Measurements from ENCODE around the gene ERBB2.

Gene ERBB2

DNA sequence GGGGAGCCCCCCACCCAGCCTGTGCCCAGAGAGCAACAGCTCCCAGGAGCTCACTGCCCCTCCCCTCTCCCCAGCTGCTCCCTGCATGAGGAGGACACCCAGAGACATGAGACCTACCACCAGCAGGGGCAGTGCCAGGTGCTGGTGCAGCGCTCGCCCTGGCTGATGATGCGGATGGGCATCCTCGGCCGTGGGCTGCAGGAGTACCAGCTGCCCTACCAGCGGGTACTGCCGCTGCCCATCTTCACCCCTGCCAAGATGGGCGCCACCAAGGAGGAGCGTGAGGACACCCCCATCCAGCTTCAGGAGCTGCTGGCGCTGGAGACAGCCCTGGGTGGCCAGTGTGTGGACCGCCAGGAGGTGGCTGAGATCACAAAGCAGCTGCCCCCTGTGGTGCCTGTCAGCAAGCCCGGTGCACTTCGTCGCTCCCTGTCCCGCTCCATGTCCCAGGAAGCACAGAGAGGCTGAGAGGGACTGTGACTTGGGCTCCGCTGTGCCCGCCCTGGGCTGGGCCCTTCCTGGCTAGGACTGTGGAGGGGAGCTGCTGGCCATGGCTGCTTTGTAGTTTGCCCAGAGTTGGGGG is 34.1 kb upstream of the ERBB2 start:
- no peak for DNase-seq (ENCODE audit: low read depth)

DNA sequence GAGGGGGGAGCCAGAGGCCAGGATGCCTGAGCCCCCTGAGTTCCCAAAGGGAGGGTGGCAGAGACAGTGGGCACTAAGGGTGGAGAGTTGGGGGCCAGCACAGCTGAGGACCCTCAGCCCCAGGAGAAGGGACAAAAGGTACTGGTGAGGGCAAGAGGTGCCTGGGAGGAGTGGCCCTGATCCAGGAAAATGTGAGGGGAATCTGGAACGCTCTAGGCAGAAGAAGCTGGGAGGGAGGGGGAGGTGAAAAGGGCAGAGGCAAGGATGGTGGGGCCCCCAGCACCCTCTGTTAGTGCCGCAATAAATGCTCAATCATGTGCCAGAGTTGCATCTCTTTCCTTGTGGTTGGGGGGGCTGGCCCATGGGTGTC is 33.6 kb upstream of the ERBB2 start:
- no peak for DNase-seq (ENCODE audit: low read depth)

DNA sequence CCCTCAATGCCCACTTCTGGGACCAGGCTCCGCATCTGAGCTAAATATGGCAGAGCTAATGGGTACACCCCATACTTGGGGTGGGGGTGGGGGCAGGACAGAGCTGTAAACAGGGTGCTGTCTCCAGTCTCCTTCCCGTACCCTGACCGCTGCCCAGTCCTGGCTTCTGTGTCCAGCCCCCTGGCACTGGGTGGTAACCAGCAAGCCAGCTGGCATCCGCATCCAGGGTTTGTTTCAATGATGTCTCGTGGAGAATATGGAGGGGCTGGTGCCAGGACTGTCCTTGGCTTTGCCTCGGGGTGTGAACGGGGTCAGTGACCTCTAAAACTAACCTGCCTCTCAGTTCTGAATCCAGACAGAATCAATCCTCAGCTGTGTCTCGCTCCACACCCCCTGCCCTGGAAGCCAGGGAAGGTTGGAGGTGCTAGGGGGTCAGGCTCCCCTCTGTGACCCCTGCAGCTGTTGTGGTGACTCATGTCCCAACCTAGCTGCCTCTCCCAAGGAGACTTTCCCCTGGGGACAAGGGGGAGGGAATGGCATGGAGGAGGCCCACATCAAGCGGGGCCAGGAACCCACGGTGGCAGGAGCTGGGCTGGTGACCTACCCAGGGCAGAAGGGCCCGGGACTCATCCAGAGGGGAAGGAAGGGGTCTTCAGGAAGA is 33.1 kb upstream of the ERBB2 start:
- DNase-seq (ENCODE audit: low read depth), result no peak

DNA sequence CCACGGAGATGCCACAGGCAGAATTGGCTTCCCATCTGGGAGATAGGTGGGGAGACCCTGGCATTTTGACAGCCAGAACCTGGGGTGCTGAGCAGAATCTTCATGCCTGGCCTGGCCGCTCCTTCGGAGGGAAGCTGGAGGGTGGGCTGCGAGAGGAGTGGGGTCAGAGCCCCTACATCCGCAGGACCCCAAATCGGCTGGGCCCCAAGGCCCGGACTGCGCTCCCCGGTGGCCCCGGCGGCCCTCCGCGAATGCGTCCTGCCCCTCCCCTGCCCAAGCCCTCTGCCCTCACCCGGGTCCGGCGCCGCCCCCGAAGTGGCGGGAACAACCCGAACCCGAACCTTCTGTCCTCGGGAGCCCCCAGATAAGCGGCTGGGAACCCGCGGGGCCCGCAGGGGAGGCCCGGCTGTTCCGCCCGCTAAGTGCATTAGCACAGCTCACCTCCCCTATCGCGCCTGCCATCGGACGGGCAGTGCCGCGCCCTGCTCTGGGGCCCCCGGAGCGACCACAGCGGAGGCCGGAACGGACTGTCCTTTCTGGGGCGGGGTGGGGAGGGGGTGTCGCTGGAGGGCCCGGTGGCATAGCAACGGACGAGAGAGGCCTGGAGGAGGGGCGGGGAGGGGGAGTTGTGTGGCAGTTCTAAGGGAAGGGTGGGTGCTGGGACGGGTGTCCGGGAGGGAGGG is 32.5 kb upstream of the ERBB2 start:
- no peak for DNase-seq (ENCODE audit: low read depth)

DNA sequence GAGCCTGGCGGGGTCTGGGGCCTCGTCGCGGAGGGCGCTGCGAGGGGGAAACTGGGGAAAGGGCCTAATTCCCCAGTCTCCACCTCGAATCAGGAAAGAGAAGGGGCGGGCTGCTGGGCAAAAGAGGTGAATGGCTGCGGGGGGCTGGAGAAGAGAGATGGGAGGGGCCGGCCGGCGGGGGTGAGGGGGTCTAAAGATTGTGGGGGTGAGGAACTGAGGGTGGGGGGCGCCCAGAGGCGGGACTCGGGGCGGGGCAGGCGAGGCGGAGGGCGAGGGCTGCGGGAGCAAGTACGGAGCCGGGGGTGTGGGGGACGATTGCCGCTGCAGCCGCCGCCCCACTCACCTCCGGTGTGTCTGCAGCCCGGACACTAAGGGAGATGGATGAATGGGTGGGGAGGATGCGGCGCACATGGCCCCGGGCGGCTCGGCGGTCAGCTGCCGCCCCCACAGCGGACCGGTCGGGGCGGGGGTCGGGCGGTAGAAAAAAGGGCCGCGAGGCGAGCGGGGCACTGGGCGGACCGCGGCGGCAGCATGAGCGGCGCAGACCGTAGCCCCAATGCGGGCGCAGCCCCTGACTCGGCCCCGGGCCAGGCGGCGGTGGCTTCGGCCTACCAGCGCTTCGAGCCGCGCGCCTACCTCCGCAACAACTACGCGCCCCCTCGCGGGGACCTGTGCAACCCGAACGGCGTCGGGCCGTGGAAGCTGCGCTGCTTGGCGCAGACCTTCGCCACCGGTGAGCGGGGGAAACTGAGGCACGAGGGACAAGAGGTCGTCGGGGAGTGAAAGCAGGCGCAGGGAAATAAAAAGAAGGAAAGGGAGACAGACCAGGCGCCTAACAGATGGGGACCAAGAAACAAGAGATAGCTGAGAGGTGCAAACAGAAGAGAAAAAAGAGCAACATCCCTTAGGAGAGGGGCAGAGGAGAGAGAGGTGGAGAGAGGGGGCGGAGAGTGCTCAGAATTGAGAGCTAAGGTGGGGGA is 31.6 kb upstream of the ERBB2 start, which contains the start of gene PNMT:
Gene PNMT (plus strand): TSS at position 509 of the 980 bp plus-strand sequence. CDS start 23 bp downstream, at position 532.
- peak; percentile 69 for DNase-seq (ENCODE audit: low read depth)

DNA sequence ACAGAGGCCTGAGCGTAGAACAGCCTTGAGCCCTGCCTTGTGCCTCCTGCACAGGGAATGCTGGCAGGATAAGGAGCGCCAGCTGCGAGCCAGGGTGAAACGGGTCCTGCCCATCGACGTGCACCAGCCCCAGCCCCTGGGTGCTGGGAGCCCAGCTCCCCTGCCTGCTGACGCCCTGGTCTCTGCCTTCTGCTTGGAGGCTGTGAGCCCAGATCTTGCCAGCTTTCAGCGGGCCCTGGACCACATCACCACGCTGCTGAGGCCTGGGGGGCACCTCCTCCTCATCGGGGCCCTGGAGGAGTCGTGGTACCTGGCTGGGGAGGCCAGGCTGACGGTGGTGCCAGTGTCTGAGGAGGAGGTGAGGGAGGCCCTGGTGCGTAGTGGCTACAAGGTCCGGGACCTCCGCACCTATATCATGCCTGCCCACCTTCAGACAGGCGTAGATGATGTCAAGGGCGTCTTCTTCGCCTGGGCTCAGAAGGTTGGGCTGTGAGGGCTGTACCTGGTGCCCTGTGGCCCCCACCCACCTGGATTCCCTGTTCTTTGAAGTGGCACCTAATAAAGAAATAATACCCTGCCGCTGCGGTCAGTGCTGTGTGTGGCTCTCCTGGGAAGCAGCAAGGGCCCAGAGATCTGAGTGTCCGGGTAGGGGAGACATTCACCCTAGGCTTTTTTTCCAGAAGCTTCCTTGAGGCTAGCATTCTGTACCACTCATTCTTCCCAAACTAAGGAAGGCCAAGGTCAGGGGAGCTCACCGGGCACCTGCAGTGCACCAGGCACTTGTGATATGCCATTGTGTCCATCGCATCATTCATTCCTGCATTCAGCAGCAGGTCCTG is 29.7 kb upstream of the ERBB2 start:
- no peak for DNase-seq (ENCODE audit: low read depth)

DNA sequence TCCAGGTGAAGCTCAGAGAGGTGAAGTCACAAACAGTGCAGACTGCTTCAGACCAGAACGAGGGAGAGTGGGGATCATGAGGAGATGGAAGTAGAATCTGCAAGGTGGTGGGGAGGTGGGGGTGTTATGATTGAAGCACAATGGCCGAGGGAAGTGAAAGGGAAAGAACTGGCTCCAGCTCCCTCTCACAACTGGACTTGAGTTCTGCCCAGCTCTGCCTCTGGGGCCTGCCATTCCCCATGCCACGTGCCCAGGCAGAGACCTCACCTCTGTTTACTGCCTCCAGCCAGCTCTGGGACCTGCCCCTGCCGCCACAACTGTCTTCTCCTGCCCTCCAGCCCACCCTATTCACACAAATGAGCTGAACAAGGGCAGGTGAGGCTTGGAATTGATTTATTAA is 29.1 kb upstream of the ERBB2 start:
- DNase-seq (ENCODE audit: low read depth), result no peak

DNA sequence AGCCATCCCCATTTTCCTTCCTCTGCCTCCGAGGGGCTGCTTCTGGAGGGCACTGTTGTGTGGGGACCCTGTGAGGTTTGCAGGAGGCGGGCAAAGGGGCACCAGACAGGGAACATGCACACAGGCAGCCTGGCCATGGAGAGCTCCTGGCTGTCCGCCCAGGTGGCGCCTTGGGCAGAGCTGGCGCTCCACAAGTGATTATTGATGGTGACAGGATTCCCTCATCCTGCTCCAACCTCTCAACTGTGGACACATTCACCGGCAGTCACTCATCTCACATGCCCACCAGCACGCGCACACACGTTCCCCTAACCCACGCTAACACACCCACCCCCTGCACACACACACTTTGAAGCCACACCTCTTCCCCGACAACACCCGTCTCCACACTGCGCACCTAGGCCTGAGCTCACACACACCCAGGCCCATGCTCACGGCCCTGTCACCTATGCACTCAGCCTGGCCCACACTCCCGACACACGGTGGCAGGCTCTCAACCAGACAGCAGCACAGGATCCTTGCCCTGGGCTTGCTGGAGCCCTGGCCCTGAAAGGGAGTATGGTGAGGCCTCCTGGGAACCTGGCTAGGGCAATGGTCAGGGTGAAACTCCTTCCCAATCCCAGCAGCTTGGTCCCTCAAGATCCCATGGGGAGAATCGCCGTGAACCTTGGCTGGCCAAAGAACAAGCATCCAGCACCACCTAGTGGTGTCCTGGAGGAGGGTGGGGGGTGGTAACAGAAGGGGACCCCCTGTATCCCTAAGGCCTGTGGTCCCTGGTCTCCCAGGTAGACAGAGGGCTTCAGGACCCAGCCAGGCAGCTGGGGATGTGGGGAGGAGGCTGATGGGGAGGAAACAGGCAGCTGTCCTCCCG is 28.0 kb upstream of the ERBB2 start:
- no peak for DNase-seq (ENCODE audit: low read depth)

DNA sequence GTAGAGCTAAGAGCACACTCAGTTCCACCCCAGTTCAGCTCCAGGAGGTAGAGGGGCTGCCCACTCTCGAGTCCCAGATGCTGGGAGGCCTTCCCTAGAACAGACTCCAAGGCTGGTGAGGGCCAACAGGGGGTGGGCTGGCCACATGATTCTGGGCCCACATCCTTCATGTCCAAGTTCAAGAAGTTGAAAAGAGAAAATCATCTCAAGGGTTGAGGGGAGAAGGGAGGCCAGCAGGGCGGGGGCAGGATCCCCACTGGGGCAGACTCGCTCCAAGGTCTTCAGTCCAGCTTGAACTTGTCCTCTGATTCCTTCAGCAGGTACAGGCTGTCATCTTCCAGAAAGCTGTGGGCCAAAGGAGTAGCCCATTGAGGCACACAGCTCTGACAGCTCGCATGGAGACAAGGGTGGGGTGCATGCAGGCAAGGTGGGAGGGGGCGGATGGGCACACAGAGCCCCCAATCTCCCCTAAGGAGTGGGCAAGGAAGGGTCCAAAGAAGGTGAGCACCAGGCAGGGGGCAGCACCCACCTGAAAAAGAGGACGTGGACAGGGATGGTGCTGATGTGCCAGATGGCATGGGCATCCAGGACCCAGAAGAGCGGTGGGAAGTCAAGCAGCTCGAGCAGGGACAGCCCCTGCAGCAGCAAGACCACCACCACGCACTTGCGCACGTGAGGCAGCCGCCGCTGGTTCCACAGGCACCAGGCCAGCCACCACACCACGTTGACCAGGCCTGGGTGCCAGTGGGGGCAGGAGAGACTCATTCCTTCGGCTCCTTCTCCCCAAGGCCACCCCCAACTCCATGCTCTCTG is 27.1 kb upstream of the ERBB2 start:
- DNase-seq (ENCODE audit: low read depth), result no peak

DNA sequence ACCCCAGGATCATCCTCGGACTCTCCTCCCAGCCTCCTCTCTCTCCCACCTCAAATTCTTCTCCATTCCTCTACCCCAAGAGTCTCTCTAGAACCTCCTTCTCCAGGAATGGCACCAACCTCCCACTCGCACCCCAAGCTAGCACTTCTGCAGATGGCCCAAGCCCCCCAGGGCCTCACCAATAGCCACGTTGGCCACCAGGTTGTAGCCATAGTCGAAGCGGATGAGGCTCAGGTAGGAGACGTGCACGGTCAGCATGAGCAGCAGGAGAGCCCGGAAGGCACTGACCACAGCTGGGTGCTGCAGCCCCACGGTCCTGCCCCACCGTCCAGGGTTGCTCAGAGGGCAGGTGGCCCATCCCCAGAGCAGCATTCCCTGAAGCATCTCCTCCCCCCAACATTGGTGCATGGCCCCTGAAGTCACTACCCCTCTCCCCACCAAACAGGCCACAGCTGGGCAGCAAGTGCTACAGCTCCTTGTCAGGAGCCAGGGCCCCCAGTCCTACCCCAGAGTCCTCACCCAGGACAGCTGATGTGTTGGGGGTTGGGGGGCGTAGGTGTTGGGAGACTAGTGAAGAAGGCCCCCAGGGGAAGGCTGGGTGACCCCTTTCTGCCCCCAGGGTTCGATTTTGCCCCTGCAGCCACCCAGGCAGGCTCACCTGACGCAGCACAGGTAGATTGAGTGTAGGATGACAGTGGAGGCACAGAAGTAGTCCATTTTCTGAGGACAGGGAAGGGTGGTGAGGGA is 26.4 kb upstream of the ERBB2 start:
- DNase-seq (ENCODE audit: low read depth), result no peak

DNA sequence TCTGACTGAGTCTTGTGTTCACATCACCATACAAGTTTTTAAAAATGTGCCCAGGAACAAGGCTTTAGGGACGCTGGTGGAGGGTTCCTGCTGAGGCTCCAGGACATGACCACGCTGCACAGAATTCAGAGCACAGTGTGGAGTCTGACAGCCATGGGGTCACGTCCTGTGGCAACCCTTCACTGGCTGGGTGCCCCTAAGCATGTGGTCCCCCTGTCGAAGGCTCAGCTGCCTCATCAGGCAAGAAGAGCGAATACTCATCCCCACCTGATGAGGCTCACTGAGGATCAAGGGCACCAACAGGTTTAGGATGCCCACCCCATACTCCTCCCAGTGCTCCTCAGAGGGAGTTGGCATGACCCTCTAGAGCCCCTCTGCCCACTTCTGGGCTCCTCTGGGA is 25.7 kb upstream of the ERBB2 start:
- DNase-seq (ENCODE audit: low read depth), result no peak

DNA sequence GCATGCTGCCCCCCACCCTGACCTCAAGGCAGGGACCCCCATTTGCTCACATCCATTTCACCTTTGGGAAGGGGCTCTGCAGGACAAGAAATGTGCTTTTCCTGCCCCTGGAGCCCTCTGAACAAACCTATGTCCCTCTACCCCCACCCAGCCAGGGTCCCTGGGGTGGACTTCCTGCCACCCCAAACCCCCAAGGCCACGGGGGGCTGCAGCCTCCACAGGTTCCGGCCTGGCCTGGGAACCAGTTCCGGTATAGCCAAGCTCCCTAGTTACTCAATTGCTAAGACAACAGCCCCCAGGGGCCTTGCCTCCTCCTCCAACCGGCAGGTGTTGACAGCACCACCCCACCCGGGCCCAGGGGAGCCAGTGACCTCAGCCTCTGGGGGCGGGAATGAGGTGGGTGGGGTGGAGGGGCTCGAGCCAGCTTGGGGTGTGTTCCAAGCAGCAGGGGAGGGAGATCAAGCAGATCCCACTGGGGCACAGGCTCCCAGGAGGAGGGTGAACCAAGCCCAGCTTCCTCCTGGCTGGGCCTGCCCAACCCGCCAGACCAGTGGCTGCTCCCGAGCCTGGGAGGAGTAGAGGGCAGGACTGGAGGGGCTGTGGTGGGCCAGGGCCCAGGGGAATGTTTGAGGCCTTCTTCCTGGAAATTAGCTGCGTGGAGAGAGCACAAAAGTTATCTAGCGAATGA is 25.0 kb upstream of the ERBB2 start:
- DNase-seq (ENCODE audit: low read depth), result no peak

DNA sequence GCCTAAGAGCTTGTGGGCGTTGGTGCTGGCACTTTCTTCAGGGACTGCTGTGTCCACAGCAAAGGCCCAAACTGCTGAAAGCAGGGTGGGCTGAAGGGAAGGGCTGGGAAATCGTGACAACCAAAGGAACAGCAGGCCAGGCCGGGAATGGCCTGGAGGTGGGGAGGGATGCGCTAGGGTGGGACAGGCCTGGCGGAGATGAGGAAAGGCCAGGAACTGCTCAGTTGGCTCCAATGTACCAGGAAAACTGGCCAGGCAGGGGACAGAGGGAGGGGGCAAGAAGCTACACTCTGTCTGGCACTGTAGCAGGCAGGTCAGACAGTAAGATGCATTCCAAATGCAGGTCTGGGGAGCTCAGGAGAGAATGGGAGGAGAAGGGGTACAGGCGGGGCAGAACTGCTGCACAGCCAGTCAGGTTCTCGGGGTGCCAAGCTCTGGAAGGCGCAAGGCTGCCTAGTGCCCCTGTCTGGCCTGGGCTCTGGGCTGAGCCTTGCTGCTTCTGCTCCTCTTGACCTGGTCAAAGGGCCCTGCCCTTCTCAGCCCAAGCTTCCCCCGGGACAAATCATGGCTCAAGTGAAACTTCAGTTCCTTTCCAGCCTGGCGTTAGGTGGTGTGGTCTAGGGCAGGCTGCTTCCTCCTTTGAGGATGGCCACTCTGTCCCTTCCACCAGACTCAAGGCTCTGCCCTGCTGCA is 24.3 kb upstream of the ERBB2 start:
- no peak for DNase-seq (ENCODE audit: low read depth)

DNA sequence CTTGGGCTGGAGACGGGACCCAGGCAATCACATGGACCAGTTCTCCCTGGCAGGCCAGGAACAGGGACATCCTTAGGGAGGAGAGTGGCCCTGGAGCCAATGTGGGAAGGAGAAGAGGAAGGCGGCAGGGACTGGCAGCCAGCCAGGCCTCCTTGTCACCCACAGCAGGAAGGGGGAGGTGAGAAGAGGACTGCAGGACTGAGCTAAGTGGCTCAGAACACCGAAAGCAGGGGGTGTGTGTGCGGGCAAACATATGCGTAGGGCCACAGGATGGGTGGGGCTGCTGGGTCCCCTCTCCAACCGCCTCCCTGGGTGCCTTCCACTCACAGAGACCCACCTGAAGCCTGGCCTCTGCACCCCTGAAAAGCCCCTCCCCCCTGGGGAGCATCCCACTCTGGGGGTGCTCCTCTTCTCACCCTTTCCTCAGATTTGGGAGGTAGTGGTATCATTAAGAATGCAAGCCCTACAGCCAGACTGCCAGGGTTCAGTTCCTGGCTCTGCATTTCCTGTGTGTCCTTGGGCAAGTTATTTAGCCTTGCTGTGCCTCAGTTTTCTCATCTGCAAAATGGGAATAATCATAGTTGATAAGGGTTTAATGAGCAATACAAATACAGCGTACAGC is 23.6 kb upstream of the ERBB2 start:
- DNase-seq (ENCODE audit: low read depth), result no peak

DNA sequence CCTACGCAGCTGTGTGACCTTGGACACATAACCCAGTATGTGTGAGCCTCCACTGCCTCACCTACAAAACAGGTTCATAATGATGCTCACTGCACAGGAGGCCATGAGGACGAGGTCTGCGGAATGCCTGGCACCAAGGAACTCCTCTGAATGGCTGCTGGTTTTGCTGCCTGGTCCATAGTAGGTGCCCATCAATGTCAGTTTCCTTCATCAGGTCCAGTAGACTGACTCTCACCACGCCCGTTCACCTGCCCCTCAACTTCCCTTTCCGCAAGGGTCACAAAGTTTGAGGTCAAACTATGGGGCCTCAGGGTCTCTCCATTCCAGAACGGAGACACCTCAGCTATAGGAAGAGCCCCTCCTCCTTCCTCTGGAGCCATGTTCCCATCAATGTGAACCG is 22.8 kb upstream of the ERBB2 start:
- DNase-seq (ENCODE audit: low read depth), result no peak

DNA sequence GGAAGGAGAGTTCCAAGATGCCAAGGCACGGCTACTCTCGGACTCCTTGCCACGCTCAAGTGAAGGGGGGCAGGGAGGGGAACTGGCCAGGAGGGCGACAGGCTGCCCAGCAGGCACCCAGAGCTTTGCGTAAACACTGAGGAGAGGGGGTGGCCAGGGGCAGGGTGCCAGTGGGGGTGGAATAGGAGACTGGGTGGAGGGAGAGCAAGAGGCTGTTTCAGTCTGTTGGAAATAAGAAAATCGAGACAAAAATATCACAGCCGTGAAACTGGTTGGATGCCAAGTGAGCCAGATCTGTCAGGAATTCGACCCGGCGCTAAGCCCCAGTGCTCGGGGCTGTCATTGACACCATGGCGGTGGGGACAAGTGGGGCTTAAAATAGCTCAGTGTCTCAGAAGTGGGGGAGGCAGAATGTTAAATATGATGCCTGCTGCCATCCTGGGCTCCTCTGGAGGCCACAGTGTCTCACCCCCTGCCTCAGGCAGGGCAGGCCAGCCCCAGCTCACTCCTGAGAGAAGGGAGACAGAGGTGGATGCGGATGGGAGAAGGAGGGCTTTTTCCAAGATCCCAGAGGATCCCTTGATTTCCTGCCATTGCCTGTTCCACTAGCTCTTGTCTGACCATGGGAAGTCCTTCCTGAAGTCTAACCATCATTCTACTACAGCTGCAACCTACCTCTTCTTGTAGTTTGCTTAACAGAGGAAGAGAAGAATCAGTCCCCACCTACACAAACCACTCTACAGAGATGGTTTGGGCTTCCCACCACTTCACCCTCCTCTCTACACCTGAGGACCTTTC is 22.1 kb upstream of the ERBB2 start:
- no peak for DNase-seq (ENCODE audit: low read depth)

Measured in activated T-cell treated with anti-CD3 and anti-CD28 coated beads for 48 hours (primary cell).